HCT116 (cell line): Measurements from ENCODE around the gene ZC3H7A. TPM values are rescaled to one million over a fixed set of nuclear protein-coding genes. Genes with fewer than 3 reads are reported as not detected.

Source experiments
- ATAC-seq: fragments of 200-7000 bp; cut with Tn5 transposase; 2 replicates; pipeline ENCODE4 v1.9.1; 2020; ENCODE audit warnings: mild to moderate bottlenecking, moderate library complexity
- BruUV-seq: library from RNA; stranded (reverse); fragments of 400-500 nt; replicated peaks from 2 replicates; lab custom pipeline; 2021; lab: Mats Ljungman, UMichigan
- CTCF ChIA-PET: fragments of 300-600 bp; sonication (Branson Sonifier 250); formaldehyde crosslinking; loops from one replicate; lab custom pipeline; 2021; ENCODE audit warnings: antibody characterized with exemption; lab: Charles Lee
- POLR2A ChIA-PET: fragments of 300-600, 350-600 bp; sonication (Branson Sonifier 250); formaldehyde crosslinking; loops from one replicate; lab custom pipeline; 2021; ENCODE audit warnings: antibody characterized with exemption; lab: Charles Lee
- RAD21 ChIA-PET, 2 experiments: fragments of 300-600 bp; sonication (Branson Sonifier 250); formaldehyde crosslinking; loops; one replicate each; lab custom pipeline; 2023; ENCODE audit warnings: low total read pairs in 2 of 2; ENCODE audit not compliant: uncharacterized antibody in 2 of 2, unreplicated experiment in 2 of 2, low non-redundant PET in 1 of 2; lab: Charles Lee
- DNase-seq: peaks from one replicate; pipeline ENCODE4 v3.0.0-alpha.2; 2010; ENCODE audit warnings: low read depth, low spot score
- H2AFZ ChIP-seq: fragments of 200-600 bp; shearing (Covaris generic), sonication (generic); 2 replicates; pipeline ENCODE4 v1.6.1; 2017; ENCODE audit warnings: low read depth, mixed run types, mixed read lengths, antibody characterized with exemption, low read length; ENCODE audit not compliant: poor library complexity, severe bottlenecking
- H3K27ac ChIP-seq: 2 replicates; pipeline ENCODE4 v1.5.1; 2012; ENCODE audit warnings: low read depth, low read length
- H3K27me3 ChIP-seq: fragments of 200-600 bp; sonication (generic); 2 replicates; pipeline ENCODE4 v1.6.1; 2016; ENCODE audit warnings: mixed run types, low read length, mixed read lengths; ENCODE audit not compliant: insufficient read depth
- H3K36me3 ChIP-seq, 2 experiments: fragments of 200-500 bp in 1 of 2; fragments of 200-600 bp in 1 of 2; sonication (Bioruptor generic) in 1 of 2; sonication (generic) in 1 of 2; 2 replicates each; pipeline versions ENCODE4 v1.5.1 to v1.6.1; 2014 to 2016; ENCODE audit warnings: low read length in 2 of 2, inconsistent platforms in 1 of 2, mixed read lengths in 1 of 2, mixed run types in 1 of 2; ENCODE audit not compliant: insufficient read depth in 2 of 2, control insufficient read depth in 1 of 2
- H3K4me1 ChIP-seq, 2 experiments: fragments of 200-600 bp in 1 of 2; sonication (generic) in 1 of 2; 2 replicates each; pipeline versions ENCODE4 v1.5.1 to v1.6.1; 2012 to 2017; ENCODE audit warnings: low read length in 2 of 2, inconsistent platforms in 1 of 2, mild to moderate bottlenecking in 1 of 2, mixed read lengths in 1 of 2, mixed run types in 1 of 2, moderate library complexity in 1 of 2; ENCODE audit not compliant: insufficient read depth in 2 of 2, control insufficient read depth in 1 of 2
- H3K4me2 ChIP-seq: fragments of 200-600 bp; sonication (generic); 2 replicates; pipeline ENCODE4 v1.6.1; 2017; ENCODE audit warnings: mixed run types, low read length, mixed read lengths
- H3K4me3 ChIP-seq, 2 experiments: fragments of 200-600 bp in 1 of 2; sonication (generic) in 1 of 2; replicated peaks in 1 of 2; 2 replicates each; pipeline ENCODE4 v1.5.1; 2011 to 2016; ENCODE audit warnings: low read length in 2 of 2, control low read depth in 1 of 2, low read depth in 1 of 2, mild to moderate bottlenecking in 1 of 2, mixed read lengths in 1 of 2, mixed run types in 1 of 2
- H3K79me2 ChIP-seq: fragments of 200-600 bp; sonication (generic); 2 replicates; pipeline ENCODE4 v1.6.1; 2017; ENCODE audit warnings: mild to moderate bottlenecking, mixed run types, low read length, moderate library complexity, mixed read lengths; ENCODE audit not compliant: insufficient read depth
- H3K9ac ChIP-seq: fragments of 200-600 bp; sonication (generic); 2 replicates; pipeline ENCODE4 v1.6.1; 2016; ENCODE audit warnings: low read length, mixed read lengths
- H3K9me2 ChIP-seq: fragments of 200-600 bp; sonication (generic), shearing (Covaris generic); 2 replicates; pipeline ENCODE4 v1.6.1; 2017; ENCODE audit warnings: mixed run types, mild to moderate bottlenecking, moderate library complexity; ENCODE audit not compliant: insufficient read depth
- H3K9me3 ChIP-seq, 2 experiments: fragments of 200-500 bp in 1 of 2; fragments of 200-600 bp in 1 of 2; sonication (Bioruptor generic) in 1 of 2; sonication (generic) in 1 of 2; 2 replicates each; pipeline ENCODE4 v1.6.1; 2014 to 2017; ENCODE audit warnings: low read length in 2 of 2, mixed read lengths in 2 of 2, inconsistent platforms in 1 of 2, low read depth in 1 of 2, mild to moderate bottlenecking in 1 of 2, mixed run types in 1 of 2, moderate library complexity in 1 of 2; ENCODE audit not compliant: control insufficient read depth in 1 of 2, insufficient read depth in 1 of 2
- H4K20me1 ChIP-seq: fragments of 200-600 bp; sonication (generic), shearing (Covaris generic); 2 replicates; pipeline ENCODE4 v1.6.1; 2017; ENCODE audit warnings: mixed run types, mild to moderate bottlenecking, moderate library complexity; ENCODE audit not compliant: insufficient read depth
- CEBPB ChIP-seq: IDR thresholded peaks from 2 replicates; pipeline ENCODE4 v1.6.1; 2012; ENCODE audit warnings: low read depth
- EGR1 ChIP-seq: IDR thresholded peaks from 2 replicates; pipeline ENCODE4 v1.6.1; 2012; ENCODE audit warnings: low read depth
- ELF1 ChIP-seq: IDR thresholded peaks from 2 replicates; pipeline ENCODE4 v1.6.1; 2012; ENCODE audit warnings: low read depth, borderline replicate concordance
- EZH2 ChIP-seq: fragments of 200-600 bp; sonication (generic); IDR thresholded peaks from 2 replicates; pipeline ENCODE4 v1.6.1; 2017; ENCODE audit warnings: antibody characterized with exemption, mixed run types
- EZH2phosphoT487 ChIP-seq: fragments of 200-600 bp; IDR thresholded peaks from 2 replicates; pipeline ENCODE4 v1.6.1; 2018; ENCODE audit warnings: antibody characterized with exemption, borderline replicate concordance
- FOSL1 ChIP-seq: IDR thresholded peaks from 2 replicates; pipeline ENCODE4 v1.6.1; 2012; ENCODE audit warnings: low read depth
- JUND ChIP-seq: IDR thresholded peaks from 2 replicates; pipeline ENCODE4 v1.6.1; 2012
- POLR2AphosphoS5 ChIP-seq: IDR thresholded peaks from 2 replicates; pipeline ENCODE4 v1.6.1; 2011; ENCODE audit warnings: mild to moderate bottlenecking, low read depth, low read length, moderate library complexity
- RAD21 ChIP-seq: IDR thresholded peaks from 2 replicates; pipeline ENCODE4 v1.6.1; 2012; ENCODE audit warnings: low read depth, mild to moderate bottlenecking
- SIN3A ChIP-seq: IDR thresholded peaks from 2 replicates; pipeline ENCODE4 v1.6.1; 2012; ENCODE audit warnings: low read depth
- SRF ChIP-seq: IDR thresholded peaks from 2 replicates; pipeline ENCODE4 v1.6.1; 2012; ENCODE audit warnings: low read depth
- TCF7L2 ChIP-seq: IDR thresholded peaks from 2 replicates; pipeline ENCODE4 v1.7.0; 2011; ENCODE audit warnings: borderline replicate concordance, inconsistent platforms; ENCODE audit not compliant: insufficient read depth, insufficient read length; ENCODE audit errors: extremely low read depth
- ZFX ChIP-seq: fragments of 450-650 bp; IDR thresholded peaks from 2 replicates; pipeline ENCODE4 v1.6.1; 2017
- intact Hi-C: fragments of 100-400 bp; cut with micrococcal nuclease; formaldehyde crosslinking; loops from 2 replicates; pipeline ENCODE4 v1.10.0; 2022
- total RNA-seq: library from RNA; stranded (reverse); gene quantifications from one replicate; pipeline ENCODE4 v1.2.1, GENCODE V29; 2021; ENCODE audit not compliant: unreplicated experiment
- TF ChIP-seq, protein P1 (sequence below): IDR thresholded peaks from 2 replicates; pipeline ENCODE4 v1.6.1; 2012
- TF ChIP-seq, protein P2 (sequence below): IDR thresholded peaks from 2 replicates; pipeline ENCODE4 v1.6.1; 2012; ENCODE audit warnings: low read depth
- TF ChIP-seq, protein P3 (sequence below), 3 experiments: fragments of 200-600 bp in 1 of 3; sonication (generic) in 1 of 3; IDR thresholded peaks in 2 of 3; conservative IDR thresholded peaks in 1 of 3; 2 replicates each; pipeline ENCODE4 v1.5.1; 2012 to 2017; ENCODE audit warnings: low read depth in 2 of 3, low read length in 2 of 3, antibody characterized with exemption in 1 of 3, borderline replicate concordance in 1 of 3, control low read depth in 1 of 3, mild to moderate bottlenecking in 1 of 3, mixed read lengths in 1 of 3, mixed run types in 1 of 3, moderate library complexity in 1 of 3; ENCODE audit not compliant: insufficient read depth in 1 of 3
- TF ChIP-seq, protein P4 (sequence below): IDR thresholded peaks from 2 replicates; pipeline ENCODE4 v1.6.1; 2011; ENCODE audit warnings: mild to moderate bottlenecking, low read length, moderate library complexity; ENCODE audit not compliant: insufficient replicate concordance; ENCODE audit errors: extremely low read depth

Gene ZC3H7A
- total RNA-seq, 1 experiment from 2014 or later, result 33.4 TPM

DNA sequence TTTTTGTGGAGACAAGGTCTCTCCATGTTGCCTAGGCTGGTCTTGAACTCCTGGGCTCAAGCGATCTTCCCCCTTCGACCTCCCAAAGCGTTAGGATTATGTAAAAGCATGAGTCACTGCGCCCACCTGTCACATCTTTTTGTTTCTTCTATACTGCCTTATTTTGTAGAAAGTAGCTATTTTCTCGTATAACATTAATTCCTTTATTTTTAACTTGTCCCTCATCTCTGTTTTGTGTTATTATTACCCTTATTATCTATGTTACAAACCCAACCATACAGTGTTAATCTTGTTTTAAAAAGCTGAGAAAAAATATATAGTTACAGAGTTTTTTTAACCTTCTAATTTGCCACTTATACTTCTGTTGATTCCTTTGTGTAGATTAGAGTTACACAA, 53.0 kb downstream of the ZC3H7A start:
- H3K9me3 ChIP-seq, result no peaks in the 10 kb centered on the region
- H3K9ac ChIP-seq, result peak overlapping the region; percentile 80
- no peaks in the 10 kb centered on the region for H3K27me3 ChIP-seq
- 0 out of 4 replicates have a peak, but pooled peaks cover 0 to 3% of the 10 kb centered on the region in 2 experiments for H3K36me3 ChIP-seq
- H3K9me2 ChIP-seq, result no peaks in the 10 kb centered on the region
- intact Hi-C loops, result no loop called here
- RAD21 ChIA-PET, result no interaction called here
- CTCF ChIA-PET, result interaction anchor here (1.2 to 1.8 kb wide), 2 partner anchors 9 to 337 kb away, joined by 3 to 7 read pairs; no protein-coding TSS in a partner anchor
- TF ChIP-seq EZH2 (no peak), EZH2phosphoT487 (no peak), FOSL1 (no peak), SIN3A (no peak), EGR1 (no peak), CEBPB (no peak), RAD21 (no peak), ZFX (no peak), POLR2AphosphoS5 (no peak), ELF1 (no peak), TCF7L2 (no peak), SRF (no peak), JUND (no peak)
- TF ChIP-seq, protein P1, sequence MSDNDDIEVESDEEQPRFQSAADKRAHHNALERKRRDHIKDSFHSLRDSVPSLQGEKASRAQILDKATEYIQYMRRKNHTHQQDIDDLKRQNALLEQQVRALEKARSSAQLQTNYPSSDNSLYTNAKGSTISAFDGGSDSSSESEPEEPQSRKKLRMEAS, result no peak
- TF ChIP-seq, protein P2, sequence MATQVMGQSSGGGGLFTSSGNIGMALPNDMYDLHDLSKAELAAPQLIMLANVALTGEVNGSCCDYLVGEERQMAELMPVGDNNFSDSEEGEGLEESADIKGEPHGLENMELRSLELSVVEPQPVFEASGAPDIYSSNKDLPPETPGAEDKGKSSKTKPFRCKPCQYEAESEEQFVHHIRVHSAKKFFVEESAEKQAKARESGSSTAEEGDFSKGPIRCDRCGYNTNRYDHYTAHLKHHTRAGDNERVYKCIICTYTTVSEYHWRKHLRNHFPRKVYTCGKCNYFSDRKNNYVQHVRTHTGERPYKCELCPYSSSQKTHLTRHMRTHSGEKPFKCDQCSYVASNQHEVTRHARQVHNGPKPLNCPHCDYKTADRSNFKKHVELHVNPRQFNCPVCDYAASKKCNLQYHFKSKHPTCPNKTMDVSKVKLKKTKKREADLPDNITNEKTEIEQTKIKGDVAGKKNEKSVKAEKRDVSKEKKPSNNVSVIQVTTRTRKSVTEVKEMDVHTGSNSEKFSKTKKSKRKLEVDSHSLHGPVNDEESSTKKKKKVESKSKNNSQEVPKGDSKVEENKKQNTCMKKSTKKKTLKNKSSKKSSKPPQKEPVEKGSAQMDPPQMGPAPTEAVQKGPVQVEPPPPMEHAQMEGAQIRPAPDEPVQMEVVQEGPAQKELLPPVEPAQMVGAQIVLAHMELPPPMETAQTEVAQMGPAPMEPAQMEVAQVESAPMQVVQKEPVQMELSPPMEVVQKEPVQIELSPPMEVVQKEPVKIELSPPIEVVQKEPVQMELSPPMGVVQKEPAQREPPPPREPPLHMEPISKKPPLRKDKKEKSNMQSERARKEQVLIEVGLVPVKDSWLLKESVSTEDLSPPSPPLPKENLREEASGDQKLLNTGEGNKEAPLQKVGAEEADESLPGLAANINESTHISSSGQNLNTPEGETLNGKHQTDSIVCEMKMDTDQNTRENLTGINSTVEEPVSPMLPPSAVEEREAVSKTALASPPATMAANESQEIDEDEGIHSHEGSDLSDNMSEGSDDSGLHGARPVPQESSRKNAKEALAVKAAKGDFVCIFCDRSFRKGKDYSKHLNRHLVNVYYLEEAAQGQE, result no peak
- TF ChIP-seq, protein P3, sequence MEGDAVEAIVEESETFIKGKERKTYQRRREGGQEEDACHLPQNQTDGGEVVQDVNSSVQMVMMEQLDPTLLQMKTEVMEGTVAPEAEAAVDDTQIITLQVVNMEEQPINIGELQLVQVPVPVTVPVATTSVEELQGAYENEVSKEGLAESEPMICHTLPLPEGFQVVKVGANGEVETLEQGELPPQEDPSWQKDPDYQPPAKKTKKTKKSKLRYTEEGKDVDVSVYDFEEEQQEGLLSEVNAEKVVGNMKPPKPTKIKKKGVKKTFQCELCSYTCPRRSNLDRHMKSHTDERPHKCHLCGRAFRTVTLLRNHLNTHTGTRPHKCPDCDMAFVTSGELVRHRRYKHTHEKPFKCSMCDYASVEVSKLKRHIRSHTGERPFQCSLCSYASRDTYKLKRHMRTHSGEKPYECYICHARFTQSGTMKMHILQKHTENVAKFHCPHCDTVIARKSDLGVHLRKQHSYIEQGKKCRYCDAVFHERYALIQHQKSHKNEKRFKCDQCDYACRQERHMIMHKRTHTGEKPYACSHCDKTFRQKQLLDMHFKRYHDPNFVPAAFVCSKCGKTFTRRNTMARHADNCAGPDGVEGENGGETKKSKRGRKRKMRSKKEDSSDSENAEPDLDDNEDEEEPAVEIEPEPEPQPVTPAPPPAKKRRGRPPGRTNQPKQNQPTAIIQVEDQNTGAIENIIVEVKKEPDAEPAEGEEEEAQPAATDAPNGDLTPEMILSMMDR (IDR thresholded peaks at IDR 0.05 in 2 of 3, conservative IDR thresholded peaks at IDR 0.05 in 1 of 3; ENCODE audit: borderline replicate concordance in 1 of 3, insufficient read depth in 1 of 3, low read depth in 2 of 3, low read length in 2 of 3), result no peak
- TF ChIP-seq, protein P4, sequence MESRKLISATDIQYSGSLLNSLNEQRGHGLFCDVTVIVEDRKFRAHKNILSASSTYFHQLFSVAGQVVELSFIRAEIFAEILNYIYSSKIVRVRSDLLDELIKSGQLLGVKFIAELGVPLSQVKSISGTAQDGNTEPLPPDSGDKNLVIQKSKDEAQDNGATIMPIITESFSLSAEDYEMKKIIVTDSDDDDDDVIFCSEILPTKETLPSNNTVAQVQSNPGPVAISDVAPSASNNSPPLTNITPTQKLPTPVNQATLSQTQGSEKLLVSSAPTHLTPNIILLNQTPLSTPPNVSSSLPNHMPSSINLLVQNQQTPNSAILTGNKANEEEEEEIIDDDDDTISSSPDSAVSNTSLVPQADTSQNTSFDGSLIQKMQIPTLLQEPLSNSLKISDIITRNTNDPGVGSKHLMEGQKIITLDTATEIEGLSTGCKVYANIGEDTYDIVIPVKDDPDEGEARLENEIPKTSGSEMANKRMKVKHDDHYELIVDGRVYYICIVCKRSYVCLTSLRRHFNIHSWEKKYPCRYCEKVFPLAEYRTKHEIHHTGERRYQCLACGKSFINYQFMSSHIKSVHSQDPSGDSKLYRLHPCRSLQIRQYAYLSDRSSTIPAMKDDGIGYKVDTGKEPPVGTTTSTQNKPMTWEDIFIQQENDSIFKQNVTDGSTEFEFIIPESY, result no peak
- H3K4me1 ChIP-seq, result peaks cover 15 to 21% of the 10 kb centered on the region in 2 experiments; a peak in 3 of 4 replicates
- no peak overlapping the region for H2AFZ ChIP-seq
- ATAC-seq (no peak), DNase-seq (no peak)
- no TSS peak for BruUV-seq
- H3K4me3 ChIP-seq, result peak overlapping the region; percentile 65 to 82
- peak overlapping the region; percentile 89 for H3K27ac ChIP-seq
- POLR2A ChIA-PET, result interaction anchor here (0.7 to 1.9 kb wide), 2 partner anchors 53 to 107 kb away, joined by 3 to 10 read pairs; partner anchors contain the start of gene ZC3H7A
- peaks cover 32% of the 10 kb centered on the region for H3K79me2 ChIP-seq
- no peaks in the 10 kb centered on the region for H4K20me1 ChIP-seq
- peak overlapping the region; percentile 82 for H3K4me2 ChIP-seq
